ENCODE measurements around the gene HOXA13.

The HOXA13 gene

GRCh38 chr7:27167916-27168264, 32.0 kb downstream of the HOXA13 start:
- in situ Hi-C loops (cut with HindIII; ENCODE audit: low pct_ligation_motif_present, low pct_unique_long_range_greater_than_20kb, low sequenced_read_pairs) = loop anchor here (10.0 kb wide), 1 partner anchor 783 kb away; no protein-coding TSS in a partner anchor

GRCh38 chr7:27166531-27167505, 33.1 kb downstream of the HOXA13 start:
- peak; percentile 92 for DNase-seq
- in situ Hi-C loops (cut with HindIII; ENCODE audit: low pct_ligation_motif_present, low pct_unique_long_range_greater_than_20kb, low sequenced_read_pairs) = loop anchor here (10.0 kb wide), 1 partner anchor 782 kb away; no protein-coding TSS in a partner anchor

More at GRCh38 chr7:27167916-27168264, 32.0 kb downstream of the HOXA13 start:
- DNase-seq = peak; percentile 51

- in situ Hi-C loops (cut with HindIII; ENCODE audit: low pct_ligation_motif_present, low pct_unique_long_range_greater_than_20kb, low sequenced_read_pairs) = loop anchor here (10.0 kb wide), 1 partner anchor 781 kb away; no protein-coding TSS in a partner anchor
Measured at GRCh38 chr7:27165996-27166530, 33.8 kb downstream of the HOXA13 start.

GRCh38 chr7:27165089-27165995, 34.5 kb downstream of the HOXA13 start, which contains the start of gene HOXA9:
Gene HOXA9 (minus strand): TSS chr7:27165537. CDS start chr7:27165457, 80 bp downstream.
- in situ Hi-C loops (cut with HindIII; ENCODE audit: low pct_ligation_motif_present, low pct_unique_long_range_greater_than_20kb, low sequenced_read_pairs) = loop anchor here (10.0 kb wide), 1 partner anchor 781 kb away; no protein-coding TSS in a partner anchor
- peak; percentile 97 for DNase-seq

More at GRCh38 chr7:27165996-27166530, 33.8 kb downstream of the HOXA13 start:
- peak; percentile 59 for DNase-seq

GRCh38 chr7:27164367-27165088, 35.4 kb downstream of the HOXA13 start:
- in situ Hi-C loops (cut with HindIII; ENCODE audit: low pct_ligation_motif_present, low pct_unique_long_range_greater_than_20kb, low sequenced_read_pairs) = loop anchor here (10.0 kb wide), 1 partner anchor 780 kb away; no protein-coding TSS in a partner anchor
- DNase-seq = peak; percentile 61

- in situ Hi-C loops (cut with HindIII; ENCODE audit: low pct_ligation_motif_present, low pct_unique_long_range_greater_than_20kb, low sequenced_read_pairs) = loop anchor here (10.0 kb wide), 1 partner anchor 779 kb away; no protein-coding TSS in a partner anchor
- peak; percentile 35 for DNase-seq
Measured at GRCh38 chr7:27164045-27164366, 35.9 kb downstream of the HOXA13 start.

GRCh38 chr7:27163288-27164044, 36.4 kb downstream of the HOXA13 start:
- peak; percentile 46 for DNase-seq
- in situ Hi-C loops (cut with HindIII; ENCODE audit: low pct_ligation_motif_present, low pct_unique_long_range_greater_than_20kb, low sequenced_read_pairs) = loop anchor here (10.0 kb wide), 1 partner anchor 779 kb away; no protein-coding TSS in a partner anchor

GRCh38 chr7:27162561-27163287, 37.2 kb downstream of the HOXA13 start:
- DNase-seq = peak; percentile 25
- in situ Hi-C loops (cut with HindIII; ENCODE audit: low pct_ligation_motif_present, low pct_unique_long_range_greater_than_20kb, low sequenced_read_pairs) = loop anchor here (10.0 kb wide), 1 partner anchor 778 kb away; no protein-coding TSS in a partner anchor

GRCh38 chr7:27161721-27162560, 38.0 kb downstream of the HOXA13 start:
- in situ Hi-C loops (cut with HindIII; ENCODE audit: low pct_ligation_motif_present, low pct_unique_long_range_greater_than_20kb, low sequenced_read_pairs) = loop anchor here (10.0 kb wide), 1 partner anchor 777 kb away; no protein-coding TSS in a partner anchor
- peak; percentile 51 for DNase-seq

DNA sequence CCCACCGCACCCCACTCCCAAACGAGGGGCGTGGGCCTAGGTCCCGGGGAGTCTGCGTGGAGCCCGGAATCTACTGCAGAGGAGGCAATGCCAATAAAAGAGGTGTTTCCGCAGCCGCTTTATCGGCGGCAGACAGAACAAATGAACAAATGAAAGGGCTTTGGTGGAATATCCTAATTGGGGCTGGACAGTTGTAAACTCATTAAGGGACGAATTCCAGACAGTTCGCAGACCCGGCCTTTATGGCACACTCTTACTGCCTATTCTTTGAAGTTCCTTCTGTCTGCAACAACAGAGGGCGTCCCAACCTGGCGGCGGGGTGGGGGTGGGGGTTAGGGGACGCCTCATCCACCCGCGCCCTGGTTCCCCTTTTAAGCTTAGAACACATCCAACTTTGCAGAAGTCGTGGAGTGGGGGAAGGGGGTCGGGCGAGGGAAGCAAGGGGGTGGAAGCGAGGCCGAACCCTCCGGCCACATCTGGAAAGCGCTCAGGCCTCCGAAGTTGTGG, 38.6 kb downstream of the HOXA13 start:
- in situ Hi-C loops (cut with HindIII; ENCODE audit: low pct_ligation_motif_present, low pct_unique_long_range_greater_than_20kb, low sequenced_read_pairs) = loop anchor here (10.0 kb wide), 1 partner anchor 776 kb away; no protein-coding TSS in a partner anchor
- DNase-seq = peak; percentile 62

- peak; percentile 91 for DNase-seq
- in situ Hi-C loops (cut with HindIII; ENCODE audit: low pct_ligation_motif_present, low pct_unique_long_range_greater_than_20kb, low sequenced_read_pairs) = loop anchor here (10.0 kb wide), 1 partner anchor 776 kb away; no protein-coding TSS in a partner anchor
Measured at GRCh38 chr7:27160546-27161213, 39.2 kb downstream of the HOXA13 start.

DNA sequence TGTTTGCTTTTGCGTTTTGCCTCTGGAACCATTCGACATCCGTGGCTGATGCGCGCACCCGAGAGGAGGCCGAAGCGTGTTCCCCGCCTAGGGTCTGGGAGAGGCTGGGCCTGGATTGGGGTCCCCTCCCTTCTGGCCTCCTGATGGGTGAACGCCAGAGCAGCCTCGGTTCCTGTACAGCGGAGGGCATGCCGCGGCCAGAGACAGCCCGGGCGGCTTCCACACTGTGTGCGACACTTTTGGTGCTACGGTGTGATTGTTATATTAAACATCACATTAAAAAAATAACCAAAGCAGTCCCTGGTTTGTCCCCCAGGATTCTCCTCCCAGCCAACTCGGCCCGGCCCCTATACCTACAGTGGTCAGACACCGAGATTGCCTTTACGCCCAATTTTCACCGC, 39.7 kb downstream of the HOXA13 start:
- in situ Hi-C loops (cut with HindIII; ENCODE audit: low pct_ligation_motif_present, low pct_unique_long_range_greater_than_20kb, low sequenced_read_pairs) = loop anchor here (10.0 kb wide), 1 partner anchor 775 kb away; no protein-coding TSS in a partner anchor
- peak; percentile 39 for DNase-seq

DNA sequence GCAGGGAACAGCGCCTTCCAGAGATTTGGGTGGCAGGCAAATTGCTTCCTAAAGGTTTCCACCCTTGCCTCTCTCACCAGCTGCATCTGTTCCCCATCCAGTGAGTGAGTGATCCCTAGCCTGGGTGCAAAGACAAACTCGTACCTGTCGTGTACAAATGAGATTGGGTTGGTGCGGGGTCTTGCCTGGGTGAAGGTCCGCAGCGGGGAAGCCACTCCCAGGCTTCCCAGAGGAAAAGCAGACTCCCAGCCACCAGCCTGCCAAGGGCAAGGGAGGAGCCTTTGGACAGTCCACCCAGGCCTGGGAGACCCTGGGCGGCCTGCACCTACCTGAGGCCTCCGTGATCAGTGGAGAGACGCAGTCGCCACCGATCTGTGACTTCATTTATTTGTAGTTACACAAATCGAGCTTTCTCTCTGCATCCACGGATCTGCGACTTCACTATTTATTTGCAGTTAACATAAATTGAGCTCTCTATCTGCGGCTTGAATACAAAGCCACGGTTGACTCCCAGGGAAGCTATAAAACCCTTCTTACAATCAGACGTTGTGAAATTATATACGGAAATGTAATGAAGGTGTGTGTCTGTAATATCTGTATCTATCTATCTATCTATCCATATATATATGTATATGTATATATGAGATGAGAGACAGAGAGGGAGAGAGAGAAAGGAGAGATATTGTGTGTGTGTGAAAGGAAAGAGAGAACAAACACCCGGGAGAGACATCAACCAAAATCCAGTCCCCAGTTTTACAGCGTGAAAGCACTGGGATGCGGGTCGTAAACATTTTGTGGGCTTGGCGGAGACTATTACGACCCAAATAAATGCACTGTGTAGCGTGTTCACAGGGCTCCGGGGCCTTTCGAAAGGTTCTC, 40.4 kb downstream of the HOXA13 start:
- DNase-seq = peak; percentile 47
- in situ Hi-C loops (cut with HindIII; ENCODE audit: low pct_ligation_motif_present, low pct_unique_long_range_greater_than_20kb, low sequenced_read_pairs) = loop anchor here (10.0 kb wide), 1 partner anchor 775 kb away; no protein-coding TSS in a partner anchor

Measured in ACHN (cell line).